ENCODE data around the gene C1orf210.

C1orf210 gene

DNA sequence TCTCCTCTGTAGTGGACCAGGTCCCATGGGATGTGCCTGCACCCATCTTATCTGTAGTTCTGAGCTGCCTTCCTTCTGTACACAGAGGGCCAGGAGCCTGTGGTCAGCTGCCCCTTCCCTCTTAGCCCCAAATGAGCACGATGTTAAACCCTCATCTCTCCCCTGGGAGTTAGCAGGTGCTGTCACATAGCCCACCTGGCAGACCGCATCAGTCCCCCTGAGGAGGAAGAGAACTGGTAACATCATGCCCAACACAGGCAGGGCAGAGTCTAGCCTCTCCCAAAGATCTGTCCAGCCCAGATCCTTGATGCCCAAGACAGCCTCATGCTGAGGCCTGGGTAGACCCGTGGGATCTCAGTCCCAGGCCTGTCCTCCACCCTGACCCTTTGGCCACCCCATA lies 20.1 kb upstream of the C1orf210 start:
- TF ChIP-seq, protein P1, sequence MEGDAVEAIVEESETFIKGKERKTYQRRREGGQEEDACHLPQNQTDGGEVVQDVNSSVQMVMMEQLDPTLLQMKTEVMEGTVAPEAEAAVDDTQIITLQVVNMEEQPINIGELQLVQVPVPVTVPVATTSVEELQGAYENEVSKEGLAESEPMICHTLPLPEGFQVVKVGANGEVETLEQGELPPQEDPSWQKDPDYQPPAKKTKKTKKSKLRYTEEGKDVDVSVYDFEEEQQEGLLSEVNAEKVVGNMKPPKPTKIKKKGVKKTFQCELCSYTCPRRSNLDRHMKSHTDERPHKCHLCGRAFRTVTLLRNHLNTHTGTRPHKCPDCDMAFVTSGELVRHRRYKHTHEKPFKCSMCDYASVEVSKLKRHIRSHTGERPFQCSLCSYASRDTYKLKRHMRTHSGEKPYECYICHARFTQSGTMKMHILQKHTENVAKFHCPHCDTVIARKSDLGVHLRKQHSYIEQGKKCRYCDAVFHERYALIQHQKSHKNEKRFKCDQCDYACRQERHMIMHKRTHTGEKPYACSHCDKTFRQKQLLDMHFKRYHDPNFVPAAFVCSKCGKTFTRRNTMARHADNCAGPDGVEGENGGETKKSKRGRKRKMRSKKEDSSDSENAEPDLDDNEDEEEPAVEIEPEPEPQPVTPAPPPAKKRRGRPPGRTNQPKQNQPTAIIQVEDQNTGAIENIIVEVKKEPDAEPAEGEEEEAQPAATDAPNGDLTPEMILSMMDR (conservative IDR thresholded peaks at IDR 0.05) = no peak
- no peak for TF ChIP-seq ZFX (IDR thresholded peaks at IDR 0.05)
- no peak overlapping the region for H3K27ac ChIP-seq

DNA sequence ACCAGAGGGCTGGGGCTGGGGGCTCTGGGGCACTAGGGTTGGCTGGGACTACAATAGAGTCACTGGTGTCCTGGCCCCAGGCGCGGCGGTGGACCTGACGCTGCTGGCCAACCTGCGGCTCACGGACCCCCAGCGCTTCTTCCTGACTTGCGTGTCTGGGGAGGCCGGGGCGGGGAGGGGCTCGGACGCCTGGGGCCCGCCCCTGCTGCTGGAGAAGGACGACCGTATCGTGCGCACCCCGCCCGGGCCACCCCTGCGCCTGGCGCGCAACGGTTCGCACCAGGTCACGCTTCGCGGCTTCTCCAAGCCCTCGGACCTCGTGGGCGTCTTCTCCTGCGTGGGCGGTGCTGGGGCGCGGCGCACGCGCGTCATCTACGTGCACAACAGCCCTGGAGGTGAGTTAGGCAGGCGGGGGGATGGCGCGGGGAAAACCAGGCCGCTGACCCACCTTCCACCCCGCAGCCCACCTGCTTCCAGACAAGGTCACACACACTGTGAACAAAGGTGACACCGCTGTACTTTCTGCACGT lies 19.5 kb upstream of the C1orf210 start:
- TF ChIP-seq ZFX (IDR thresholded peaks at IDR 0.05) = no peak
- TF ChIP-seq, protein P1 (conservative IDR thresholded peaks at IDR 0.05) = no peak
- H3K27ac ChIP-seq = no peak overlapping the region

DNA sequence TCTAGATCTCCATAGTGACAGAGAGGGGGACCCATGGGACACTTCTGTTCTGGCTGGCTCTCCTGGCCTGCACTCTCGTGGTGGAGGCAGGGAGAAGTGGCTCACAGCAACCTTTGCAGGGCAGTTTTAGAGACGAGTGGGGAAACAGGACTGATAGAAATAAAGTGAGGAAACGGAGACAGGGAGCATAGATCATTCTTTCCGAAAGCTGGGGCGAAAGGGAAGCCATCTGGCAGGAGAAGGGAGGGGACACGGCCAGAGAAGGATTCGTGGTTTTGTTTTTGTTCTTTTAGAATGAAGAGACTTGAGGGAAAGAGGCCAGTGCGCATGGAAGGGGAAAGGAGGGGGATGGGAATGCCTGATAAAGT lies 18.9 kb upstream of the C1orf210 start:
- TF ChIP-seq ZFX (IDR thresholded peaks at IDR 0.05) = no peak
- TF ChIP-seq, protein P1 (conservative IDR thresholded peaks at IDR 0.05) = no peak
- H3K27ac ChIP-seq = no peak overlapping the region

DNA sequence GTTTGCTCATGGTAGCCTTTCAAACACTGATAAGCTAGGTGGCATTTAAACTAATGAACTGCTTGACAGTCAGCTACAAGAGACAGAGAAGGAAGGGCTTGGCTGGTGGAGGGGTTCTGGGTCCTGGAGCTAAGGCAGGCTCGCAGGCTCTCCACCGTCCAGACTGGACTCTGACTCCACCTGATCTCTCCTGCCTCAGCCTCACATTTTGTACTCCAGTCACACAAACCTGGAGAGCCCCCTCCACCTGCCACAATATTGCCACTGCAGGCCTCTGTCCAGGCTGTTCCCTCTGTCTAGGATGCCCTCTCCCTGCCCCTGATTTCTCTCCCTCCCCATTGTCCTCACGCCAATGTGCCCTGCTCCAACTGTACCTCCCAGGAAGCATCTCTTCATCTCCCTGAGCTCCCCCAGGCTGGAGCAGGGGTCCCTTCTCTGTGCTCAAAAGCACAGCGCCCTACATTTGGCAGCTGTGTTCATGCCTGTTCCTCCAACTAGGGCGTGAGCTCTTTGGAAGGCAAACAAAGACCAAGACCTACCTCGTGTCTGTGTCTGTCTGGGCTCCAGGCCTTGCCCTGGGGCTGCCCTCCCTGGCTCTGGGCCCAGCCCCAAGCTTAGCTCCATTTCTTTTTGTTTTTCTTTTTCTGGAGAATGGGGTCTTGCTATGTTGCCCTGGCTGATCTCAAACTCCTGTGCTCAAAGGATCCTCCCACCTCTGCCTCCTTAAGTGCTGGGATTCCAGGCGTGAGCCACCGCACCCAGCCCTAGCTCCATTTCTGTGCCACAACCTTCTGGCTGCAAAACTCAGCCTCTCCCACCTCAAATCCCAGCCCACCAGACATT lies 18.3 kb upstream of the C1orf210 start:
- H3K27ac ChIP-seq = no peak overlapping the region
- TF ChIP-seq, protein P1 (conservative IDR thresholded peaks at IDR 0.05) = no peak
- TF ChIP-seq ZFX (IDR thresholded peaks at IDR 0.05) = no peak

DNA sequence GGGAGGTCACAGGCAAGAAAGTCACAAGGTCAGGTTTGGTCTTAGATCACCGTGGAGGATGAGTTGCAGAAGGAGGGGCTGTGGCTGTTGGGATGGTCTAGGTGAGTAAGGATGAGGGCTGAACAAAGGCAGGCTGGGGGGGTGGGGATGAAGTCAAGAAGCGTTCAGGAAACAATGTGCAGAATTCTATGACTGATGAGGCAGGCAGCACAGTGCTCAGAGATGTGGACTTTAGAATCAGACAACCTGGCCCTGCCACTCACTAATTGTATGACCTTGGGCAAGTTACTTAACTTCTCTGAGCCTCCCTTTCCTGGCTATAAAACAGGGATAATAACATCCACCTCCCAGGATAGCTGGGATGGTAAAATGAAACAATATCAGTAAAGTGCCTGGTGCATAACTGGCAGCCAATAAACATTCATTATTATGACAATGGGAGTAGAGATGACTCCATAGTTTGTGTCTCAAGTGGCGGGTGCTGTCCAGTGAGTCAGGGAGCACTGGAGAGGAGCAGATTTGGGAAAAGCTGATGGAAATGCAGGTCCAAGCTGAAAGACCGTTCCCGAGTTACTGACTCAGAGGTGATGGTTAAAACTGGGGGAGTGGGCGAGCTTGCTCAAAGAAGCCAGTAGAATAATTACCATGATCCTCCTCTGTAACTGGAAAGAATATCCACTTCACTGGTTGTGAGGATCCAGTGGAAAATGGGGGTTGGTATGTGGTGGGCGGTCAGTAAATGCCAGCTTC lies 17.5 kb upstream of the C1orf210 start:
- TF ChIP-seq, protein P1 (conservative IDR thresholded peaks at IDR 0.05) = no peak
- no peak for TF ChIP-seq ZFX (IDR thresholded peaks at IDR 0.05)
- H3K27ac ChIP-seq = no peak overlapping the region

DNA sequence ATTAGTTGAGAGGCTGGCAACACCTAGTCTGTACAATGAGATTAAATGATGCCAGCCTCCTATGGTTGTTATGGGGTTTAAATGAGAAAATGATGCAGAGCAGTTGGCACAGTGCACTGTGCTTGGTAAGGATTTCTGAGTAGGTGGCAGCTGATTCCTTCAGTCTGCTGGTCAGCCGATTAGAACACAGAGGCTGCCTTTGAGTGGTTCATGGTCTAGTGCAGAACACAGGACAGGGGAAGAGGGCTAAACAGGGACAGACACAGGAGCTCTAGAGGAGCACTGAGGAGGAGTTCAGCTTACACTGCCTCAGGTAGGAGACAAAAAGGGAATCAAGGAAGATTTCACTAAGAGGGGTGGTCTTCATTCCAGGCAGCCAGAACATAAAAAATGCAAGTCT lies 16.8 kb upstream of the C1orf210 start:
- no peak overlapping the region for H3K27ac ChIP-seq
- TF ChIP-seq, protein P1 (conservative IDR thresholded peaks at IDR 0.05) = no peak
- no peak for TF ChIP-seq ZFX (IDR thresholded peaks at IDR 0.05)

Measured in C4-2B (cell line).